Osteocyte (in vitro differentiated cells): ENCODE data around the gene IQUB. TPM values are rescaled to one million over a fixed set of nuclear protein-coding genes. Genes with fewer than 3 reads are reported as not detected.

Experiments used
- DNase-seq: peaks from one replicate; pipeline ENCODE4 v3.0.0; 2021; ENCODE audit warnings: mixed read lengths; ENCODE audit not compliant: unreplicated experiment; ENCODE audit errors: extremely low spot score
- H3K27ac Mint-ChIP-seq: one replicate; pipeline ENCODE4 v1.8.0; 2021; ENCODE audit warnings: mild to moderate bottlenecking, mixed read lengths; ENCODE audit not compliant: unreplicated experiment
- H3K27me3 Mint-ChIP-seq: one replicate; pipeline ENCODE4 v1.8.0; 2021; ENCODE audit warnings: mixed read lengths; ENCODE audit not compliant: unreplicated experiment
- H3K36me3 Mint-ChIP-seq: one replicate; pipeline ENCODE4 v1.8.0; 2021; ENCODE audit warnings: mixed read lengths; ENCODE audit not compliant: unreplicated experiment
- H3K4me1 Mint-ChIP-seq: one replicate; pipeline ENCODE4 v1.8.0; 2021; ENCODE audit warnings: mixed read lengths; ENCODE audit not compliant: unreplicated experiment
- H3K4me3 Mint-ChIP-seq: one replicate; pipeline ENCODE4 v1.8.0; 2021; ENCODE audit warnings: mild to moderate bottlenecking, moderate library complexity, mixed read lengths; ENCODE audit not compliant: unreplicated experiment
- H3K9me3 Mint-ChIP-seq: one replicate; pipeline ENCODE4 v1.8.0; 2021; ENCODE audit warnings: mixed read lengths; ENCODE audit not compliant: unreplicated experiment
- total RNA-seq: library from RNA; stranded (reverse); gene quantifications from 2 replicates; pipeline ENCODE4 v1.2.1, GENCODE V29; 2021
- TF ChIP-seq, protein P1 (sequence below): fragments of 200-600 bp; sonication (generic); IDR thresholded peaks from 2 replicates; pipeline ENCODE4 v1.5.0; 2021; ENCODE audit warnings: antibody characterized with exemption, mild to moderate bottlenecking, moderate library complexity

Gene IQUB
- total RNA-seq, 1 donor from 2014 or later: 0.32 TPM

DNA sequence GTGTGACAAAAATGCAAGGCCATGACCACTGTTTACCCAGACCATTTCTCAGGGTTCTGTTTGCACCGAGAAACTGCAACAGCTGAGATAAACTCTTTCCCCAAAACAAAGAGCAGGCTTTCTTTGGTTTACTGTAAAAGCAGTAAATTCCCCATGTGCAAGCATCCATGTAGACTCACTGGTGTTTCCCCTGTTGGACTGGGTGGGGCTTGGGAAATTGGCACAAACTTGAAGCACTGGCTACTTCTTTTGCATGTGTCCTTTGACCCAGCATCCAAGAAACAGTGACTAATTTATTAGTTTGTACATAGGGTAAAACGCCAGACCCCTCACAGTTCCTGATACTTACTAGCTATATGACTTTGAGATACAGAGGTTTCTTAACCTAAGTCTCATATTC, 12.3 kb downstream of the IQUB start:
- Mint-ChIP-seq H3K27ac (no peak overlapping the region), H3K36me3 (no peaks in the 10 kb centered on the region), H3K27me3 (peaks cover 3% of the 10 kb centered on the region), H3K9me3 (no peaks in the 10 kb centered on the region), H3K4me1 (no peaks in the 10 kb centered on the region), H3K4me3 (no peak overlapping the region)
- TF ChIP-seq, protein P1, sequence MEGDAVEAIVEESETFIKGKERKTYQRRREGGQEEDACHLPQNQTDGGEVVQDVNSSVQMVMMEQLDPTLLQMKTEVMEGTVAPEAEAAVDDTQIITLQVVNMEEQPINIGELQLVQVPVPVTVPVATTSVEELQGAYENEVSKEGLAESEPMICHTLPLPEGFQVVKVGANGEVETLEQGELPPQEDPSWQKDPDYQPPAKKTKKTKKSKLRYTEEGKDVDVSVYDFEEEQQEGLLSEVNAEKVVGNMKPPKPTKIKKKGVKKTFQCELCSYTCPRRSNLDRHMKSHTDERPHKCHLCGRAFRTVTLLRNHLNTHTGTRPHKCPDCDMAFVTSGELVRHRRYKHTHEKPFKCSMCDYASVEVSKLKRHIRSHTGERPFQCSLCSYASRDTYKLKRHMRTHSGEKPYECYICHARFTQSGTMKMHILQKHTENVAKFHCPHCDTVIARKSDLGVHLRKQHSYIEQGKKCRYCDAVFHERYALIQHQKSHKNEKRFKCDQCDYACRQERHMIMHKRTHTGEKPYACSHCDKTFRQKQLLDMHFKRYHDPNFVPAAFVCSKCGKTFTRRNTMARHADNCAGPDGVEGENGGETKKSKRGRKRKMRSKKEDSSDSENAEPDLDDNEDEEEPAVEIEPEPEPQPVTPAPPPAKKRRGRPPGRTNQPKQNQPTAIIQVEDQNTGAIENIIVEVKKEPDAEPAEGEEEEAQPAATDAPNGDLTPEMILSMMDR: no peak
- DNase-seq: no peak

DNA sequence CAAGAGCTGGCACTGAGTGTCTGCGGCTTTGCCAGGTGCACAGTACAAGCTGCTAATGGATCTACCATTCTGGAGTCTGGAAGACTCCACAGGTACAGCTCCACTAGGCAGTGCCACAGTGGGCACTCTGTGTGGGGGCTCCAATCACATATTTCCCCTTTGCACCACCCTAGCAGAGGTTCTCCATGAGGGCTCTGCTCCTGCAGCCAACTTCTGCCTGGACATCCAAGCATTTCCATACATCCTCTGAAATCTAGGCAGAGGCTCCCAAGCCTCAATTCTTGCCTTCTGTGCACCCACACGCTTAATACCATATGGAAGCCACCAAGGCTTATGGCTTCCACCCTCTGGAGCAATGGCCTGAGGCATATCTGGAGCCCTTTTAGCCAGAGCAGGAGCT, 29.2 kb downstream of the IQUB start:
- no peaks in the 10 kb centered on the region for H3K36me3 Mint-ChIP-seq
- DNase-seq: no peak
- H3K4me3 Mint-ChIP-seq: no peak overlapping the region
- H3K27ac Mint-ChIP-seq: no peak overlapping the region
- H3K4me1 Mint-ChIP-seq: no peaks in the 10 kb centered on the region
- H3K27me3 Mint-ChIP-seq: peaks cover 13% of the 10 kb centered on the region
- H3K9me3 Mint-ChIP-seq: no peaks in the 10 kb centered on the region
- TF ChIP-seq, protein P1: no peak

DNA sequence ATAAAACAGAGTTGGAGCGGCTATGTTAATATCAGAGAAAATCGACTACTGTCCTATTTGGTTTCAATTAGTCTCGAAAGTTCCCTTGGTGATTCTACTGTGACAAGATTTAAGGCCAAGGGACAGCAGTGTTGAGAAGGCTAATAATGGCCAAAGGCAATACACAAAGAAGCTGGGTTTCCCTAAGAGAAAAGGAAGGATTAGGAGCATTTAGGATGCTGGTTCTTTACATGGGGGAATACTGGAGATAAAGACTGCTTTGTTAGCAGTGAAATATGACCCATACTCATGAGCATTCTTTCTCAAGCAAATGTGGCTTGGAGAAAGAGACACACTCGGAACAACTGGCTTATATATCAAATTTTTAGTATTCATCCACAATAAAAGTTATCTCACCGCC, 32.2 kb downstream of the IQUB start:
- Mint-ChIP-seq H3K36me3 (no peaks in the 10 kb centered on the region), H3K4me3 (no peak overlapping the region), H3K27ac (no peak overlapping the region), H3K27me3 (peaks cover 28% of the 10 kb centered on the region), H3K4me1 (no peaks in the 10 kb centered on the region), H3K9me3 (no peaks in the 10 kb centered on the region)
- no peak for DNase-seq
- TF ChIP-seq, protein P1: no peak

DNA sequence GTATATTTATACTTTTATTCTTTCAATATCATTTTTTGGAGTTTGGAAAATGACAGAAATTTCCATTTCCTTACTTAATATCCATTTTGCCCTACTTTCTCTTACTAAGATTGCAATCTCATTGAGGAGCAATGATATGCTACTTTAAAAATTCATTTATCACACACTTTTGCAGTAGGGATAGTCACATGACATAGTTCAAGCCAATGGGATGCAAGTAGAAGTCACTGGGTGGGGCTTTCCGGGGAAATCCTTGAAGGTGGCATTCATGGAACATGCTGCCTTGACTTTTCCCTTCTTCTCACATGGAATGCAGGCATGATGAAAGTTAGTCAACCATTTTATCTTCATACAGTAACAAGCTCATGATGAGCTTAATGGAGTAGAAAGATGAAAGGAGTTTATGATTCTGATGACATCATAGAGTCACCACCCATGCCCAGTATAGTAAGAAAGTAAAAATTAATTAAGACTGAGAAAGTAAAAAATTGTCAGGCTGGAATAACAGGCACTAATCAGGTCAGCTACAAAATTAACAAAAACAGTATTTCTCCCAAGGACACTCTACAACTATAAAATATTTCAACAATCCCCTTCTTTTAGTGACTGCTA, 33.4 kb downstream of the IQUB start:
- Mint-ChIP-seq H3K36me3 (no peaks in the 10 kb centered on the region), H3K27me3 (peaks cover 36% of the 10 kb centered on the region), H3K4me3 (no peak overlapping the region), H3K4me1 (no peaks in the 10 kb centered on the region), H3K9me3 (no peaks in the 10 kb centered on the region), H3K27ac (no peak overlapping the region)
- TF ChIP-seq, protein P1: no peak
- no peak for DNase-seq

DNA sequence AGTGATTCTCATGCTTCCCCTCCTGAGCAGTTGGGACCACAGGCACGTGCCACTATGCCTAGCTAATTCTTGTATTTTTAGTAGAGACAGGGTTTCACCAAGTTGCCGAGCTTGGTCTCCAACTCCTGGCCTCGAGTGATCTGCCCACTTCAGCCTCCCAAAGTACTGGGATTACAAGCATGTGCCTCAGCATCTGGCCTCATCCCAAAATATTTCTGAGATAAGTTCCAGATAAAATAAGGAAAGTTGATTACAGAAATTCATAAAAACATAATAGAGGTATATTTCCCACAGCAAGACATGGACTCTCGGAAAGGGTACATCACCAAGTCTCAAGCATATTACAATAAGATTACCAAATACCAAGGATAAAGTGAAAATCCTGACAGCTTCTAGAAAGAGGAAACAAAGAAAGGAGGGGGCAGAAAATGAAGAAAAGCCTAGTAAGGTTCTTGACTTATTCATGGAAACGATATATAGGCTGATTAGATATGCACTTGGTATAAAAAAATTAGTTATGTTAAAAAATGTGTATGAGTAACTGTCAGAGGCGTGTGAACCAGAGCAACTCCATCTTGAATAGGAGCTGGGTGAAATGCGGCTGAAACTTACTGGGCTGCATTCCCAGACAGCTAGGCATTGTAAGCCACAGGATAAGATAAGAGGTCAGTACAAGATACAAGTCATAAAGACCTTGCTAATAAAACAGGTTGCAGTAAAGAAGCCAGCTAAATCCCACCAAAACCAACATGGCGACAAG, 35.0 kb downstream of the IQUB start:
- H3K36me3 Mint-ChIP-seq: no peaks in the 10 kb centered on the region
- H3K27me3 Mint-ChIP-seq: peaks cover 38% of the 10 kb centered on the region
- no peak for DNase-seq
- TF ChIP-seq, protein P1: no peak
- H3K4me1 Mint-ChIP-seq: no peaks in the 10 kb centered on the region
- H3K27ac Mint-ChIP-seq: no peak overlapping the region
- no peaks in the 10 kb centered on the region for H3K9me3 Mint-ChIP-seq
- H3K4me3 Mint-ChIP-seq: no peak overlapping the region
